BJ (cell line): ENCODE data around the gene SRGAP3. TPM values are rescaled to one million over a fixed set of nuclear protein-coding genes. Genes with fewer than 3 reads are reported as not detected.
"Not testable (repeated sequence)": the region's sequence is repeated elsewhere in the genome, so short reads cannot be mapped to it uniquely, and the experiment has no call there.

Source experiments
- CTCF ChIA-PET: fragments of 350-600 bp; formaldehyde crosslinking; extraction: SDS; loops from one replicate; lab custom pipeline; 2021; ENCODE audit warnings: antibody characterized with exemption, inconsistent platforms; lab: Yijun Ruan, JAX
- POLR2A ChIA-PET: fragments of 300-600 bp; sonication (Branson Sonifier 250); formaldehyde crosslinking; extraction: SDS; loops from one replicate; lab custom pipeline; 2021; ENCODE audit warnings: antibody characterized with exemption; lab: Charles Lee
- DNase-seq: peaks from one replicate; pipeline ENCODE4 v3.0.0-alpha.2; 2011; ENCODE audit warnings: low read depth
- H3K27me3 ChIP-seq: 2 replicates; pipeline ENCODE4 v1.6.0; 2011; ENCODE audit warnings: low read length; ENCODE audit not compliant: control insufficient read depth, insufficient read depth
- H3K36me3 ChIP-seq: 2 replicates; pipeline ENCODE4 v1.5.1; 2011; ENCODE audit warnings: low read length; ENCODE audit not compliant: control insufficient read depth, insufficient read depth
- H3K4me3 ChIP-seq: 2 replicates; pipeline ENCODE4 v1.5.1; 2011; ENCODE audit warnings: low read depth, mild to moderate bottlenecking, control low read depth, low read length
- polyA plus RNA-seq: library from polyadenylated mRNA; depleted of rRNA; stranded (reverse); fragments of >200 nt; gene quantifications from 2 replicates; pipeline ENCODE4 v1.2.3, GENCODE V29; 2011
- TF ChIP-seq, protein P1 (sequence below): IDR thresholded peaks from 2 replicates; pipeline ENCODE4 v1.5.1; 2011; ENCODE audit warnings: low read depth, mild to moderate bottlenecking, control low read depth, inconsistent platforms, low read length, moderate library complexity; ENCODE audit not compliant: insufficient read depth

SRGAP3 gene
- polyA plus RNA-seq, 1 experiment: 0.75 TPM

- no peak overlapping the region for H3K4me3 ChIP-seq
- no peak for DNase-seq
- POLR2A ChIA-PET: no interaction called here
- CTCF ChIA-PET: no interaction called here
- TF ChIP-seq, protein P1, sequence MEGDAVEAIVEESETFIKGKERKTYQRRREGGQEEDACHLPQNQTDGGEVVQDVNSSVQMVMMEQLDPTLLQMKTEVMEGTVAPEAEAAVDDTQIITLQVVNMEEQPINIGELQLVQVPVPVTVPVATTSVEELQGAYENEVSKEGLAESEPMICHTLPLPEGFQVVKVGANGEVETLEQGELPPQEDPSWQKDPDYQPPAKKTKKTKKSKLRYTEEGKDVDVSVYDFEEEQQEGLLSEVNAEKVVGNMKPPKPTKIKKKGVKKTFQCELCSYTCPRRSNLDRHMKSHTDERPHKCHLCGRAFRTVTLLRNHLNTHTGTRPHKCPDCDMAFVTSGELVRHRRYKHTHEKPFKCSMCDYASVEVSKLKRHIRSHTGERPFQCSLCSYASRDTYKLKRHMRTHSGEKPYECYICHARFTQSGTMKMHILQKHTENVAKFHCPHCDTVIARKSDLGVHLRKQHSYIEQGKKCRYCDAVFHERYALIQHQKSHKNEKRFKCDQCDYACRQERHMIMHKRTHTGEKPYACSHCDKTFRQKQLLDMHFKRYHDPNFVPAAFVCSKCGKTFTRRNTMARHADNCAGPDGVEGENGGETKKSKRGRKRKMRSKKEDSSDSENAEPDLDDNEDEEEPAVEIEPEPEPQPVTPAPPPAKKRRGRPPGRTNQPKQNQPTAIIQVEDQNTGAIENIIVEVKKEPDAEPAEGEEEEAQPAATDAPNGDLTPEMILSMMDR: no peak
- H3K27me3 ChIP-seq: no peaks in the 10 kb centered on the region
- no peaks in the 10 kb centered on the region for H3K36me3 ChIP-seq
Measured at GRCh38 chr3:9293076-9293475, 43.6 kb upstream of the SRGAP3 start.

DNA sequence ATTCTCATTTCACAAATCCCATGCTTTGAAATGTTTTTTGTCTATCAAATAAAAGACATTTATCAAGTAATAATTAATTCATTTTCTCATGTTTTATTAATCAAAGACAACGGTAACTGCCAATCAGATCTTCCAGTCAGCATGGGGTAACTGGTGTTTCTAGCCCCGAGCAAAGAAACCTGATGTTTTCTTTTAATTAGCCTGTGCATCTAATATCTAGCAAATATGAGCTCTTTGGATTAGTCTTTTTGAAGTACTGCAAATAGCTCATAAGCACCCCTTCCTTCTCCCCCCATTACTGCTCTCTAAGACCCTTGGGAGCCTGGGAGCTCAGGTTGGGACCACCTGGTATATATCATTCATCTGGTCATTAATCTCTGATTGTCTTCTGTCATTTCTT, 43.1 kb upstream of the SRGAP3 start:
- POLR2A ChIA-PET: no interaction called here
- no peak overlapping the region for H3K4me3 ChIP-seq
- no peaks in the 10 kb centered on the region for H3K36me3 ChIP-seq
- H3K27me3 ChIP-seq: no peaks in the 10 kb centered on the region
- DNase-seq: no peak
- TF ChIP-seq, protein P1: no peak
- CTCF ChIA-PET: no interaction called here

GRCh38 chr3:9291821-9292410, 42.5 kb upstream of the SRGAP3 start:
- DNase-seq: no peak
- POLR2A ChIA-PET: no interaction called here
- CTCF ChIA-PET: no interaction called here

DNA sequence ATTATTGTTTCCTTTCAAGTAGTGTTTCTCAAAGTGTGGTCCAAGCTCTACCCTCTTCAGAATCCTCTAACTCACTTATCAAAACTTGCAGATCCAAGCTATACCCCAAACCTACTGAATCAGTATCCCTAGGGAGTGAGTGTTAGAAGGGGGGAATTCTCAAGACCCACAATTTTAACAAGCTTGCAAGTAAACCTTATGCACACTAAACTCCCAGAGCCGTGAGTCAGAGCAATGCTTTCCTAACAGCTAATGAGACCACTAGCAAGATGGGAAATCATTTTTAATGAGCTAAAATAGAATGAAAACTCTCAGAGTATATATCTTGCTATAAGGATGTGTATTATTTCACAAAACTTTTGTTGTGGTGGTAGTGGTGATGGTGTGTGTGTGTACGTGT, 41.1 kb upstream of the SRGAP3 start:
- Histone ChIP-seq H3K27me3 (no peaks in the 10 kb centered on the region), H3K36me3 (no peaks in the 10 kb centered on the region), H3K4me3 (no peak overlapping the region)
- ChIA-PET POLR2A (no interaction called here), CTCF (interaction anchor here (1.1 to 1.7 kb wide), 3 partner anchors 12 to 42 kb away, joined by 3 to 17 read pairs (median 3); partner anchors contain the start of gene SRGAP3)
- DNase-seq: no peak
- TF ChIP-seq, protein P1: no peak

More at GRCh38 chr3:9291821-9292410, 42.5 kb upstream of the SRGAP3 start:
- H3K36me3 ChIP-seq: no peaks in the 10 kb centered on the region
- H3K4me3 ChIP-seq: no peak overlapping the region
- H3K27me3 ChIP-seq: no peaks in the 10 kb centered on the region
- TF ChIP-seq, protein P1: no peak

GRCh38 chr3:9281533-9281932, 32.1 kb upstream of the SRGAP3 start:
- H3K4me3 ChIP-seq, H3K27me3 ChIP-seq: not testable (repeated sequence)
- CTCF ChIA-PET: interaction anchor here (0.9 kb wide), 1 partner anchor 29 kb away, joined by 3 read pairs; no protein-coding TSS in a partner anchor

More at GRCh38 chr3:9281533-9281932, 32.1 kb upstream of the SRGAP3 start:
- DNase-seq, POLR2A ChIA-PET, H3K36me3 ChIP-seq: not testable (repeated sequence)
